ENCODE measurements around the gene TMEM232.

GRCh38 chr5:110727025-110727314 is 499 bp upstream of the TMEM232 start:
- TF ChIP-seq, protein P1, sequence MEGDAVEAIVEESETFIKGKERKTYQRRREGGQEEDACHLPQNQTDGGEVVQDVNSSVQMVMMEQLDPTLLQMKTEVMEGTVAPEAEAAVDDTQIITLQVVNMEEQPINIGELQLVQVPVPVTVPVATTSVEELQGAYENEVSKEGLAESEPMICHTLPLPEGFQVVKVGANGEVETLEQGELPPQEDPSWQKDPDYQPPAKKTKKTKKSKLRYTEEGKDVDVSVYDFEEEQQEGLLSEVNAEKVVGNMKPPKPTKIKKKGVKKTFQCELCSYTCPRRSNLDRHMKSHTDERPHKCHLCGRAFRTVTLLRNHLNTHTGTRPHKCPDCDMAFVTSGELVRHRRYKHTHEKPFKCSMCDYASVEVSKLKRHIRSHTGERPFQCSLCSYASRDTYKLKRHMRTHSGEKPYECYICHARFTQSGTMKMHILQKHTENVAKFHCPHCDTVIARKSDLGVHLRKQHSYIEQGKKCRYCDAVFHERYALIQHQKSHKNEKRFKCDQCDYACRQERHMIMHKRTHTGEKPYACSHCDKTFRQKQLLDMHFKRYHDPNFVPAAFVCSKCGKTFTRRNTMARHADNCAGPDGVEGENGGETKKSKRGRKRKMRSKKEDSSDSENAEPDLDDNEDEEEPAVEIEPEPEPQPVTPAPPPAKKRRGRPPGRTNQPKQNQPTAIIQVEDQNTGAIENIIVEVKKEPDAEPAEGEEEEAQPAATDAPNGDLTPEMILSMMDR (conservative IDR thresholded peaks at IDR 0.05) = peak; percentile 64
- no peak for TF ChIP-seq ZFX (IDR thresholded peaks at IDR 0.05)
